HEK293 (cell line): ENCODE results near the gene WTAP.

Source experiments
- ELK4 ChIP-seq: IDR thresholded peaks from 2 replicates; pipeline ENCODE4 v1.6.1; 2011; ENCODE audit warnings: mild to moderate bottlenecking, low read depth, low read length, borderline replicate concordance
- KLF7 ChIP-seq: fragments of 450-650 bp; formaldehyde crosslinking; IDR thresholded peaks from 2 replicates; pipeline ENCODE4 v1.5.1; 2016; ENCODE audit warnings: missing biosample characterization, missing genetic modification characterization, borderline replicate concordance
- KLF9 ChIP-seq: fragments of 450-650 bp; formaldehyde crosslinking; IDR thresholded peaks from 2 replicates; pipeline ENCODE4 v1.5.1; 2016; ENCODE audit warnings: missing biosample characterization, missing genetic modification characterization, low read depth
- MEIS1 ChIP-seq: sonication (generic); formaldehyde crosslinking; IDR thresholded peaks from 2 replicates; pipeline ENCODE4 v1.8.1; 2022; ENCODE audit warnings: missing genetic modification reagents, mild to moderate bottlenecking, borderline replicate concordance
- MZF1 ChIP-seq: fragments of 450-650 bp; formaldehyde crosslinking; IDR thresholded peaks from 2 replicates; pipeline ENCODE4 v1.5.1; 2017; ENCODE audit warnings: missing biosample characterization, missing genetic modification characterization, borderline replicate concordance
- OVOL3 ChIP-seq: fragments of 450-650 bp; formaldehyde crosslinking; IDR thresholded peaks from 2 replicates; pipeline ENCODE4 v1.5.1; 2016; ENCODE audit warnings: missing biosample characterization, missing genetic modification characterization
- REPIN1 ChIP-seq: fragments of 450-650 bp; formaldehyde crosslinking; IDR thresholded peaks from 2 replicates; pipeline ENCODE4 v1.5.1; 2017; ENCODE audit warnings: missing biosample characterization, missing genetic modification characterization, low read depth
- SALL2 ChIP-seq: fragments of 450-650 bp; formaldehyde crosslinking; IDR thresholded peaks from 2 replicates; pipeline ENCODE4 v1.5.0; 2017; ENCODE audit warnings: missing biosample characterization, mild to moderate bottlenecking, missing genetic modification characterization, borderline replicate concordance
- TRIM28 ChIP-seq: IDR thresholded peaks from 2 replicates; pipeline ENCODE4 v1.6.1; 2011; ENCODE audit warnings: low read length, control low read depth, borderline replicate concordance
- YY1 ChIP-seq: fragments of 450-650 bp; formaldehyde crosslinking; IDR thresholded peaks from 2 replicates; pipeline ENCODE4 v1.5.1; 2018; ENCODE audit warnings: missing biosample characterization, missing genetic modification characterization
- ZBTB48 ChIP-seq: fragments of 450-650 bp; formaldehyde crosslinking; IDR thresholded peaks from 2 replicates; pipeline ENCODE4 v1.5.1; 2016; ENCODE audit warnings: missing biosample characterization, missing genetic modification characterization
- ZNF140 ChIP-seq: fragments of 450-650 bp; formaldehyde crosslinking; IDR thresholded peaks from 2 replicates; pipeline ENCODE4 v1.5.1; 2016; ENCODE audit warnings: missing biosample characterization, missing genetic modification characterization
- ZNF155 ChIP-seq: fragments of 450-650 bp; formaldehyde crosslinking; IDR thresholded peaks from 2 replicates; pipeline ENCODE4 v1.5.1; 2016; ENCODE audit warnings: missing biosample characterization, missing genetic modification characterization
- ZNF174 ChIP-seq: fragments of 450-650 bp; formaldehyde crosslinking; IDR thresholded peaks from 2 replicates; pipeline ENCODE4 v1.5.0; 2017; ENCODE audit warnings: missing biosample characterization, mild to moderate bottlenecking, missing genetic modification characterization
- ZNF175 ChIP-seq: fragments of 450-650 bp; formaldehyde crosslinking; IDR thresholded peaks from 2 replicates; pipeline ENCODE4 v1.5.1; 2016; ENCODE audit warnings: missing biosample characterization, missing genetic modification characterization
- ZNF19 ChIP-seq: fragments of 450-650 bp; formaldehyde crosslinking; IDR thresholded peaks from 2 replicates; pipeline ENCODE4; 2016; ENCODE audit warnings: missing biosample characterization, missing genetic modification characterization, low read depth
- ZNF311 ChIP-seq: fragments of 450-650 bp; formaldehyde crosslinking; IDR thresholded peaks from 2 replicates; pipeline ENCODE4 v1.5.1; 2017; ENCODE audit warnings: missing biosample characterization, missing genetic modification characterization, borderline replicate concordance
- ZNF341 ChIP-seq: fragments of 450-650 bp; formaldehyde crosslinking; IDR thresholded peaks from 2 replicates; pipeline ENCODE4; 2016; ENCODE audit warnings: low read depth, missing biosample characterization, missing genetic modification characterization
- ZNF354C ChIP-seq: fragments of 450-650 bp; formaldehyde crosslinking; IDR thresholded peaks from 2 replicates; pipeline ENCODE4 v1.5.1; 2016; ENCODE audit warnings: missing biosample characterization, missing genetic modification characterization, low read depth, borderline replicate concordance
- ZNF366 ChIP-seq: fragments of 450-650 bp; formaldehyde crosslinking; conservative IDR thresholded peaks from 2 replicates; pipeline ENCODE4 v1.5.1; 2016; ENCODE audit warnings: missing biosample characterization, missing genetic modification characterization
- ZNF501 ChIP-seq: fragments of 450-650 bp; formaldehyde crosslinking; IDR thresholded peaks from 2 replicates; pipeline ENCODE4 v1.5.1; 2016; ENCODE audit warnings: missing biosample characterization, missing genetic modification characterization
- ZNF510 ChIP-seq: fragments of 450-650 bp; formaldehyde crosslinking; IDR thresholded peaks from 2 replicates; pipeline ENCODE4 v1.5.1; 2018; ENCODE audit warnings: mild to moderate bottlenecking, missing genetic modification characterization, missing biosample characterization; ENCODE audit not compliant: insufficient replicate concordance
- ZNF521 ChIP-seq: fragments of 450-650 bp; formaldehyde crosslinking; IDR thresholded peaks from 2 replicates; pipeline ENCODE4 v1.5.1; 2017; ENCODE audit warnings: missing biosample characterization, mild to moderate bottlenecking, missing genetic modification characterization
- ZNF530 ChIP-seq: fragments of 450-650 bp; formaldehyde crosslinking; IDR thresholded peaks from 2 replicates; pipeline ENCODE4 v1.5.1; 2016; ENCODE audit warnings: low read depth, missing biosample characterization, missing genetic modification characterization
- ZNF548 ChIP-seq: fragments of 450-650 bp; formaldehyde crosslinking; IDR thresholded peaks from 2 replicates; pipeline ENCODE4 v1.5.1; 2016; ENCODE audit warnings: missing biosample characterization, missing genetic modification characterization
- ZNF560 ChIP-seq: fragments of 450-650 bp; formaldehyde crosslinking; IDR thresholded peaks from 2 replicates; pipeline ENCODE4 v1.5.1; 2017; ENCODE audit warnings: missing biosample characterization, missing genetic modification characterization, borderline replicate concordance
- ZNF585B ChIP-seq: fragments of 450-650 bp; formaldehyde crosslinking; IDR thresholded peaks from 2 replicates; pipeline ENCODE4 v1.5.1; 2016; ENCODE audit warnings: missing biosample characterization, missing genetic modification characterization
- ZNF654 ChIP-seq: fragments of 450-650 bp; formaldehyde crosslinking; IDR thresholded peaks from 2 replicates; pipeline ENCODE4 v1.5.1; 2016; ENCODE audit warnings: low read depth, missing biosample characterization, missing genetic modification characterization
- ZNF658 ChIP-seq: fragments of 450-650 bp; formaldehyde crosslinking; IDR thresholded peaks from 2 replicates; pipeline ENCODE4; 2016; ENCODE audit warnings: missing biosample characterization, missing genetic modification characterization
- ZNF677 ChIP-seq: fragments of 450-650 bp; IDR thresholded peaks from 2 replicates; pipeline ENCODE4 v1.5.0; 2018; ENCODE audit warnings: missing biosample characterization, mild to moderate bottlenecking, missing genetic modification characterization, moderate library complexity
- ZNF707 ChIP-seq: fragments of 450-650 bp; formaldehyde crosslinking; IDR thresholded peaks from 2 replicates; pipeline ENCODE4 v1.5.1; 2016; ENCODE audit warnings: missing biosample characterization, missing genetic modification characterization
- ZNF792 ChIP-seq: fragments of 450-650 bp; formaldehyde crosslinking; IDR thresholded peaks from 2 replicates; pipeline ENCODE4 v1.5.1; 2016; ENCODE audit warnings: missing biosample characterization, missing genetic modification characterization
- ZNF830 ChIP-seq: fragments of 450-650 bp; IDR thresholded peaks from 2 replicates; pipeline ENCODE4 v1.5.0; 2018; ENCODE audit warnings: missing biosample characterization, missing genetic modification characterization, low read depth, mild to moderate bottlenecking, moderate library complexity
- ZSCAN16 ChIP-seq: fragments of 450-650 bp; formaldehyde crosslinking; IDR thresholded peaks from 2 replicates; pipeline ENCODE4 v1.5.1; 2016; ENCODE audit warnings: missing biosample characterization, missing genetic modification characterization
- TF ChIP-seq, protein P1 (sequence below): fragments of 450-650 bp; formaldehyde crosslinking; IDR thresholded peaks from 2 replicates; pipeline ENCODE4 v1.5.0; 2017; ENCODE audit warnings: missing biosample characterization, missing genetic modification characterization, borderline replicate concordance
- TF ChIP-seq, protein P2 (sequence below): fragments of 450-650 bp; formaldehyde crosslinking; IDR thresholded peaks from 2 replicates; pipeline ENCODE4 v1.5.1; 2016; ENCODE audit warnings: missing biosample characterization, missing genetic modification characterization

The WTAP gene

GRCh38 chr6:159727717-159728445 is 575 bp downstream of the WTAP start (continued):
- TF ChIP-seq, protein P1, sequence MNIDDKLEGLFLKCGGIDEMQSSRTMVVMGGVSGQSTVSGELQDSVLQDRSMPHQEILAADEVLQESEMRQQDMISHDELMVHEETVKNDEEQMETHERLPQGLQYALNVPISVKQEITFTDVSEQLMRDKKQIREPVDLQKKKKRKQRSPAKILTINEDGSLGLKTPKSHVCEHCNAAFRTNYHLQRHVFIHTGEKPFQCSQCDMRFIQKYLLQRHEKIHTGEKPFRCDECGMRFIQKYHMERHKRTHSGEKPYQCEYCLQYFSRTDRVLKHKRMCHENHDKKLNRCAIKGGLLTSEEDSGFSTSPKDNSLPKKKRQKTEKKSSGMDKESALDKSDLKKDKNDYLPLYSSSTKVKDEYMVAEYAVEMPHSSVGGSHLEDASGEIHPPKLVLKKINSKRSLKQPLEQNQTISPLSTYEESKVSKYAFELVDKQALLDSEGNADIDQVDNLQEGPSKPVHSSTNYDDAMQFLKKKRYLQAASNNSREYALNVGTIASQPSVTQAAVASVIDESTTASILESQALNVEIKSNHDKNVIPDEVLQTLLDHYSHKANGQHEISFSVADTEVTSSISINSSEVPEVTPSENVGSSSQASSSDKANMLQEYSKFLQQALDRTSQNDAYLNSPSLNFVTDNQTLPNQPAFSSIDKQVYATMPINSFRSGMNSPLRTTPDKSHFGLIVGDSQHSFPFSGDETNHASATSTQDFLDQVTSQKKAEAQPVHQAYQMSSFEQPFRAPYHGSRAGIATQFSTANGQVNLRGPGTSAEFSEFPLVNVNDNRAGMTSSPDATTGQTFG (tag by site-specific recombination), result no peak
- TF ChIP-seq ZNF677 (tag by site-specific recombination), result no peak
- TF ChIP-seq ZSCAN16, result no peak
- no peak for TF ChIP-seq ZNF155 (tag by site-specific recombination)
- no peak for TF ChIP-seq ZNF175 (tag by site-specific recombination)
- TF ChIP-seq OVOL3 (tag by site-specific recombination), result no peak
- TF ChIP-seq ZNF658 (tag by site-specific recombination), result no peak
- TF ChIP-seq YY1 (tag by site-specific recombination), result peak; percentile 69
- TF ChIP-seq ELK4, result no peak
- TF ChIP-seq ZNF707 (tag by site-specific recombination), result no peak
- TF ChIP-seq ZBTB48, result peak; percentile 49; the same call in 1 of the 2 replicates
- TF ChIP-seq ZNF654 (tag by site-specific recombination), result no peak
- no peak for TF ChIP-seq ZNF501 (tag by site-specific recombination)
- TF ChIP-seq ZNF19 (tag by site-specific recombination), result no peak
- no peak for TF ChIP-seq ZNF366 (tag by site-specific recombination)
- TF ChIP-seq ZNF140, result no peak
- TF ChIP-seq ZNF174, result no peak
- TF ChIP-seq MEIS1 (CRISPR knock-in tag), result peak; percentile 39; the same call in 1 of the 2 replicates
- TF ChIP-seq ZNF341 (tag by site-specific recombination), result no peak
- TF ChIP-seq ZNF585B (tag by site-specific recombination), result no peak
- no peak for TF ChIP-seq KLF7 (tag by site-specific recombination)
- no peak for TF ChIP-seq REPIN1
- no peak for TF ChIP-seq KLF9
- TF ChIP-seq, protein P2, sequence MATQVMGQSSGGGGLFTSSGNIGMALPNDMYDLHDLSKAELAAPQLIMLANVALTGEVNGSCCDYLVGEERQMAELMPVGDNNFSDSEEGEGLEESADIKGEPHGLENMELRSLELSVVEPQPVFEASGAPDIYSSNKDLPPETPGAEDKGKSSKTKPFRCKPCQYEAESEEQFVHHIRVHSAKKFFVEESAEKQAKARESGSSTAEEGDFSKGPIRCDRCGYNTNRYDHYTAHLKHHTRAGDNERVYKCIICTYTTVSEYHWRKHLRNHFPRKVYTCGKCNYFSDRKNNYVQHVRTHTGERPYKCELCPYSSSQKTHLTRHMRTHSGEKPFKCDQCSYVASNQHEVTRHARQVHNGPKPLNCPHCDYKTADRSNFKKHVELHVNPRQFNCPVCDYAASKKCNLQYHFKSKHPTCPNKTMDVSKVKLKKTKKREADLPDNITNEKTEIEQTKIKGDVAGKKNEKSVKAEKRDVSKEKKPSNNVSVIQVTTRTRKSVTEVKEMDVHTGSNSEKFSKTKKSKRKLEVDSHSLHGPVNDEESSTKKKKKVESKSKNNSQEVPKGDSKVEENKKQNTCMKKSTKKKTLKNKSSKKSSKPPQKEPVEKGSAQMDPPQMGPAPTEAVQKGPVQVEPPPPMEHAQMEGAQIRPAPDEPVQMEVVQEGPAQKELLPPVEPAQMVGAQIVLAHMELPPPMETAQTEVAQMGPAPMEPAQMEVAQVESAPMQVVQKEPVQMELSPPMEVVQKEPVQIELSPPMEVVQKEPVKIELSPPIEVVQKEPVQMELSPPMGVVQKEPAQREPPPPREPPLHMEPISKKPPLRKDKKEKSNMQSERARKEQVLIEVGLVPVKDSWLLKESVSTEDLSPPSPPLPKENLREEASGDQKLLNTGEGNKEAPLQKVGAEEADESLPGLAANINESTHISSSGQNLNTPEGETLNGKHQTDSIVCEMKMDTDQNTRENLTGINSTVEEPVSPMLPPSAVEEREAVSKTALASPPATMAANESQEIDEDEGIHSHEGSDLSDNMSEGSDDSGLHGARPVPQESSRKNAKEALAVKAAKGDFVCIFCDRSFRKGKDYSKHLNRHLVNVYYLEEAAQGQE (tag by site-specific recombination), result 0 out of 2 replicates have a peak, but pooled peaks have one; percentile 41
- TF ChIP-seq ZNF530 (tag by site-specific recombination), result no peak
- TF ChIP-seq ZNF521, result no peak
- TF ChIP-seq ZNF354C, result no peak
- no peak for TF ChIP-seq ZNF560
- no peak for TF ChIP-seq TRIM28
- TF ChIP-seq ZNF311 (tag by site-specific recombination), result no peak
- no peak for TF ChIP-seq MZF1 (tag by site-specific recombination)
- no peak for TF ChIP-seq ZNF792 (tag by site-specific recombination)
- no peak for TF ChIP-seq ZNF830 (tag by site-specific recombination)
- no peak for TF ChIP-seq ZNF510 (tag by site-specific recombination)
- no peak for TF ChIP-seq ZNF548 (tag by site-specific recombination)
- no peak for TF ChIP-seq SALL2 (tag by site-specific recombination)
